Right renal cortex interstitium (tissue), 3 donors: ENCODE data around the gene TRAPPC13. TPM values are rescaled to one million over a fixed set of nuclear protein-coding genes. Genes with fewer than 3 reads are reported as not detected.
"Not testable (repeated sequence)": the region's sequence is repeated elsewhere in the genome, so short reads cannot be mapped to it uniquely, and the experiment has no call there.

ENCODE experiments used
- DNase-seq, 3 donors: peaks; one replicate each; pipeline ENCODE4 v3.0.0-alpha.2; 2013; ENCODE audit warnings: low read depth in 3 of 3, low spot score in 2 of 3
- polyA plus RNA-seq, 3 donors: library from polyadenylated mRNA; unstranded; fragments of 120-200 nt; gene quantifications; one replicate each; pipeline ENCODE4 v1.2.1, GENCODE V29; 2013; ENCODE audit not compliant: insufficient read length in 3 of 3

The TRAPPC13 gene, protein sequence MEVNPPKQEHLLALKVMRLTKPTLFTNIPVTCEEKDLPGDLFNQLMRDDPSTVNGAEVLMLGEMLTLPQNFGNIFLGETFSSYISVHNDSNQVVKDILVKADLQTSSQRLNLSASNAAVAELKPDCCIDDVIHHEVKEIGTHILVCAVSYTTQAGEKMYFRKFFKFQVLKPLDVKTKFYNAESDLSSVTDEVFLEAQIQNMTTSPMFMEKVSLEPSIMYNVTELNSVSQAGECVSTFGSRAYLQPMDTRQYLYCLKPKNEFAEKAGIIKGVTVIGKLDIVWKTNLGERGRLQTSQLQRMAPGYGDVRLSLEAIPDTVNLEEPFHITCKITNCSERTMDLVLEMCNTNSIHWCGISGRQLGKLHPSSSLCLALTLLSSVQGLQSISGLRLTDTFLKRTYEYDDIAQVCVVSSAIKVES
- polyA plus RNA-seq = 10 to 100 TPM; 34.0 to 38.0 (median 35.6) TPM

- DNase-seq = peak; percentile 84 to 91 (median 87)
These were observed at the start of gene TRAPPC13, which contains the start of gene SHLD3 for GRCh38 chr5:65624571-65625555. TRAPPC13 (plus strand) TSS chr5:65625027; CDS start chr5:65625061, 34 bp downstream. SHLD3 (plus strand) TSS chr5:65625027; CDS start chr5:65629588, 4,561 bp downstream.

GRCh38 chr5:65577141-65577540 lies 47.7 kb upstream of the TRAPPC13 start:
- DNase-seq = no peak

GRCh38 chr5:65588694-65589093 lies 36.1 kb upstream of the TRAPPC13 start:
- DNase-seq = no peak

GRCh38 chr5:65601761-65602160 lies 23.1 kb upstream of the TRAPPC13 start:
- not testable (repeated sequence) for DNase-seq

GRCh38 chr5:65611524-65611923 lies 13.3 kb upstream of the TRAPPC13 start:
- no peak for DNase-seq

DNA sequence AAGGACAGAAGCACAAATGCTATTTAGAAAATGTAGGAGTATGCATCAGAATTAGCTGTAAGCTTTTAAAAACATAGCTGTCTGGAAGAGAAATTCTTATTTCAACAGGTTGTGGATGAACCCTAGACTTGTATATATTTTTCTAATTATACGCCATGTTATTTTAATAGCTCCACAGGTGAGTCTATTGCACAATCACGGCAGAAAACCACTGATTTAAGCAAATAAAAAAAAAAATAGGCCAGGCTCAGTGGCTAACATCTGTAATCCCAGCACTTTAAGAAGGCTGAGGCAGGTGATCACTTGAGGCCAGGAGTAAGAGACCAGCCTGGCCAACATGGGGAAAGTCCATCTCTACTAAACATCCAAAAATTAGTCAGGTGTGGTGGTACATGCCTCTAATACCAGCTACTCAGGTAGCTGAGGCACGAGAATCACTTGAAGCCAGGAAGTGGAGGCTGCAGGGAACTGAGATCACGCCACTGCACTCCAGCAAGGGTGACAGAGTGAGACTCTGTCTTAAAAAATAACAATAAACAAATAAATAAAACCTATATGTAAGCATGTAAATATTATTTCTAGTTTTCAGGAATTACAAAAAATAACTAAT lies 12.4 kb upstream of the TRAPPC13 start:
- no peak for DNase-seq

DNA sequence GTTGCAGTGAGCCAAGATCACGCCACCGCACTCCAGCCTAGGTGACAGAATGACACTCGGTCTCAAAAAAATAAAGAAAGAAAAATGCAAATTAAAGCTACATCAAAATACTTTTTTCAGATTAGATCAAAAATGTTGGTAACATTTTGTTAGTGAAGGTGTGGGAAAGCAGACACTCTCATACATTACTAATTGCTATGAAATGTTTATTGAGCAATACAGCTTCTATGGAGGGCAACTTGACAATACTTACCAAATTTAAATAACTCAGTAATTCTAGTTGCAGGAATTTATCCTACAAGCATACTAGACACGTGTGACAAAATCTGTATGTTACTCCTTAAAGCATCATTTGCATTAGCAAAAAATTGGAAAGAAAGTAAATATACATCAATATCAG lies 4.8 kb upstream of the TRAPPC13 start:
- DNase-seq = no peak

DNA sequence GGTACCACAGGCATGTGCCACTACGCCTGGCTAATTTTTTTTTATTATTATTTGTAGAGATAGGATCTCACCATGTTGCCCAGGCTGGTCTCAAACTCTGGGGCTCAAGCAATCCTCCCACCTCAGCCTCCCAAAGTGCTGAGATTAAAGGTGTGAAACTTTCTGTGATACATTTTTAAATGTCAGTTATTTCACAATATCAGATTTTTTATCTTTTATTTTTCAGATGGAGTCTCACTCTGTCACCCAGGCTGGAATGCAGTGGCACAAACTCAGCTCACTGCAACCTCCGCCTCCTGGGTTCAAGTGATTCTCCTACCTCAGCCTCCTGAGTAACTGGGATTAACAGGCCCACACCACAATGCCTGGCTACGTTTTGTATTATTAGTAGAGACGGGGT lies 2.9 kb upstream of the TRAPPC13 start:
- DNase-seq = not testable (repeated sequence)

DNA sequence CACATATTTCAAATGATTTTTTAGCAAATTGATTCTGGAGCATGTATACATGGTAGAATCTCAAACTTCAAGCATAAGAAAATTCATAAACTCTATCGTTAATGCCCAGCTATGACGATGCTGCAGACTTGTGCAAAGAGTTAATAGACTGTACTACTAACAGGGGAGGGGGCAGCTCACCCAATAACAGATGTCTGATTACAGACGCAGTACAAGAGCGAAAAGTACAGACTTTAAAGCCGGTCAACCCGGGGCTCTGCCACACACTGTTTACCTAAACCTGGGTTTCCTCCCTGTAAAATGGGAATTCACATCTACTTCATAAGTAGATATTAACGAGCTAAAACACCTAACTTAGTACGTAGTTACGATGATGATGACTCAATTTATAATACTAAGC lies 1.3 kb upstream of the TRAPPC13 start:
- no peak for DNase-seq

- peak; percentile 91 to 94 (median 93) for DNase-seq
These were observed 729 bp upstream of the TRAPPC13 start, which contains the start of gene TRIM23 for GRCh38 chr5:65624025-65624570. TRIM23 (minus strand) TSS chr5:65624333; CDS start chr5:65624274, 59 bp downstream.

DNA sequence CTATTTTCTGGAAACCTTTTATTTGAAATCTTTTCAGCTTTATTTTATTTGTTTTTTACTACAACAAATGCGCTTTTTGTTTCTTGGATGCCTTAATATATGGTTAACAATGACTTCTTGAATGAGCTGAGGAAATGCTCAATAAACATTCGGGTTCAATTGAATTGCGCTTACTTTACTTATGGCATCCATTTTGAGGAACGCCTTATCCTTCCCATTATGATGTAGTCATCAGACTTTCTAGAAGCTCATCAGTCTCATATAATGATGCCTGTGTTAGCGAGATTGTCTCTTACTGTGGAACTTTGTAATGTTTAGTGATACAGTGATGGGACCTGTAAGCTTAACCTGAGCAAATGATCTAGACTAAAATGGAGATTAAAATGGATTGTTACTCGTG lies 916 bp downstream of the TRAPPC13 start:
- no peak for DNase-seq

DNA sequence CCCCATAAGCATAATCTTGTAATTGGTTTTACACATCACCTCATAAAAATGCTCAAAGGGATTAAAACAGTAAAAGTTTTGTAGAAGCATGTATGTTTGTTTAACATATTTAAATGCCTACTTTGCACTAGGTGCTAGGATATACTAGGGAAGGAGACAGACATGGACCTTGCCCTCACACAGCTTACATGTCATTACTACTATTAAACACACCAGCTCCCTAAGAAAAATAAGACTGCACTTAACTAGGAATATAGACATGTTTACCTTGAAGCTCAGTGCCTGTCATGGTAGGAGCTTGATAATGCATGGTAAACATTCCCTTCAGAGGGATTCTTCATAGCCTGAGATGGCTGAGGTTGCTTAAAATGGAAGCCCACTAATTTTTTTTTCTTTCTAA lies 6.2 kb downstream of the TRAPPC13 start:
- DNase-seq = no peak

GRCh38 chr5:65640240-65640639 lies 15.4 kb downstream of the TRAPPC13 start:
- no peak for DNase-seq

DNA sequence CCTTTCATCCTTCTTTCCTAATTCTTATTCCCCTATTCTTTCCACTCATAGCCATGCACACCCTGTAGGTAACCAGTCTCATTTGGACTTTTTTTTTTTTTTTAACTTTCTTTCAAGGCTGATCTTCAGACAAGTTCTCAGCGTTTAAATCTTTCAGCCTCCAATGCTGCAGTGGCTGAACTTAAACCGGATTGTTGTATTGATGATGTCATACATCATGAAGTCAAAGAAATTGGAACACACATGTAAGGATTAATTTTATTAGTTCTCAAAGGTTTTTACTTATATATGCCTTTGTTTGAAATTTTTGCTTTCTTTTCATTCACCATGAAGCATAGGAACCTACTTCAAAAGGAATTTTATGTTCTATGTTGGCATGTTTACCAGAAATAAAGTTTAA lies 22.1 kb downstream of the TRAPPC13 start:
- no peak for DNase-seq

GRCh38 chr5:65647941-65648340 lies 23.1 kb downstream of the TRAPPC13 start:
- no peak for DNase-seq

- no peak for DNase-seq
These were observed 26.3 kb downstream of the TRAPPC13 start for GRCh38 chr5:65651144-65651543.

DNA sequence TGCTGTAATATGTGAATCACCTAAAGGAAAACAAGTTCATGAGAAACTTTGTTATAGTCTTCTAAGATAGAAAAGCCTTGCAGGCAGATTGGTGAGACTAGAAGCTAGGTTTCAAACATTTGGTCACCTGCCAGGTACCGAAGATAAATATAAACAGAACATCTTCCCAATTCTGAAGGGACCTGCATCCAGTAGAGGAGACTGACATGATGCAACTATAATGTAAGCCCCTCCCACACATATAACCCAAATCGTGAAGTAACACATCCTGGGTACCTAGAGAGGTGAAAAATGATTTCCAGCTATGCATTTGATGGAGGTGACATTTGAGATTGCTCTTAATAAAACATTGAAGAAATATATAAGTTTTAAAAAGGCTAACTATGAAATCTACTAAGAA lies 29.9 kb downstream of the TRAPPC13 start:
- DNase-seq = no peak

DNA sequence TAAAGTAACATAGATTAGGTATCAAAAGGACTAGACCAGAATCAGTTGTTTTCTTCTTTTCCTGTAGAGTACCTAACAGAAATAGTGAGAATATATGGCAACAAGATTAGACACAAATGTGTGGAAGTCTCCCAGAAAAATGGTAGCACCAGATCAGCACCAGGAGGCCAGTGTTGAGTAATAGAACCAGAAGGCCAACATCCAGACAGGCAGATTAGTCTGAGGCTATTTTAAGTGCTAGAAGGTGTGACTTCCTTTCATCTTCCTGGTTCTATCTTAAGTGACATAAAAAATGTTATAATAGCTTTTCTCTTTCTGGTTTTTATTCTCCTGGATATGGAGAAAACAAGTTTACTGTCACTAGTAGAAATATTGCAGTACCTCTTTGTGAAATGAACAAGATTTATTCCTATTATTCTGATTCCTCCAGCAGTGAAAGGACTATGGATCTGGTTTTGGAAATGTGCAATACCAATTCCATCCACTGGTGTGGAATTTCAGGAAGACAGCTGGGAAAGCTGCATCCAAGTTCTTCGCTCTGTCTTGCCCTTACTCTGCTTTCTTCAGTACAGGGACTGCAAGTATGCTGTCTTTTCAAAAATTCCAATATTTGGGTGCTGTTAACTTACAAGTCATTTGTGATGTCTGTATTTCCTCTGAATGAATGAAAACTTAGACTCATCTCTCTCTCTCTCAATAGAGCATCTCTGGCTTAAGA lies 39.1 kb downstream of the TRAPPC13 start:
- DNase-seq = no peak

GRCh38 chr5:65668696-65669095 lies 43.9 kb downstream of the TRAPPC13 start:
- no peak for DNase-seq

GRCh38 chr5:65672796-65673195 lies 48.0 kb downstream of the TRAPPC13 start:
- no peak for DNase-seq
